ENCODE data around the gene UBB.
A peak's percentile ranks its signal among the peaks of the same experiment; 100 is the strongest.

The UBB gene

DNA sequence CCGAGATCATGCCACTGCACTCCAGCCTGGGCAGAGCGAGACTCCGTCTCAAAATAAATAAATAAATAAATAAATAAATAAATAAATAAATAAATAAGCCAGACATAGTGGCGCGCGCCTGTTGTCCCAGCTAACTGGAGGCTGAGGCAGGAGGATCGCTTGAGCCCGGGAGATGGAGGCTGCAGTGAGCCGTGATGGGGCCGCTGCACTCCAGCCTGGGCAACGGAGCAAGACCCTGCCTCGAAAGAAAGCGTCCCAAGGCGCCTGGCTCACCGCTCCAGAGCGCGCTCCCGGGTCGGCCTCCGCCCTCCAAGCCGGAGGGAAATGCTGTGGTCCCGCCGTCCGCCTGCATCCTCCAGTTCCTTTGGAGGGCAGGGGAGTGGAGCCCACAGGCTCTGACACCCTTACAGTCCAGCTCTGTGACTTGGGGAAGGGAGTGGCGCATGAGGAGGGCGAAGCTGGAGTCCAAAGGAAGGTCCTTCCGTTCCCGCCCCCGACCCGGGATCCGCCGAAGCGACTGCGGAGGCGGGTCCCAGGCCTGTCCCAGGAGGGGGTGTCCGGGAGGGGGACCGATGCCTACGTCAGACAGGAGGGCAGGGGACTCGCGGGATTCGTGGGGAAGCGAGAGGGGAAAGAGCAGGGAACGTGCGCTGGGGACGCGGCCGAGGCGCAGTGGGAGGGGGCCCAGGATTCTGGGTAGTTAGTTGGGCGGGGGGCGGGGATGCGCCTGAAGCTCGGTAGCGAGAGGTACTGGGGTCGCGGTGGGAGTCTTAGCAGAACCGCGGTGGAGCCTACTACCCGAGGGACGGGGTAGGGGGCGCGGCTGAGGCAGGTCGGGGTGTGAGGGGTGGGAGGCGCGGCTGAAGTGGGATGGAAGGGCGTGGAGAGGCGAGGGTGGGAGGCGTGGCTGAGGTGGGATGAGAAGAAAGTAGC, 26.1 kb downstream of the UBB start:
- peak; percentile 25 for DNase-seq
- in situ Hi-C loops (cut with HindIII; ENCODE audit: low pct_ligation_motif_present, low pct_unique_long_range_greater_than_20kb, low sequenced_read_pairs) = no loop called here

DNA sequence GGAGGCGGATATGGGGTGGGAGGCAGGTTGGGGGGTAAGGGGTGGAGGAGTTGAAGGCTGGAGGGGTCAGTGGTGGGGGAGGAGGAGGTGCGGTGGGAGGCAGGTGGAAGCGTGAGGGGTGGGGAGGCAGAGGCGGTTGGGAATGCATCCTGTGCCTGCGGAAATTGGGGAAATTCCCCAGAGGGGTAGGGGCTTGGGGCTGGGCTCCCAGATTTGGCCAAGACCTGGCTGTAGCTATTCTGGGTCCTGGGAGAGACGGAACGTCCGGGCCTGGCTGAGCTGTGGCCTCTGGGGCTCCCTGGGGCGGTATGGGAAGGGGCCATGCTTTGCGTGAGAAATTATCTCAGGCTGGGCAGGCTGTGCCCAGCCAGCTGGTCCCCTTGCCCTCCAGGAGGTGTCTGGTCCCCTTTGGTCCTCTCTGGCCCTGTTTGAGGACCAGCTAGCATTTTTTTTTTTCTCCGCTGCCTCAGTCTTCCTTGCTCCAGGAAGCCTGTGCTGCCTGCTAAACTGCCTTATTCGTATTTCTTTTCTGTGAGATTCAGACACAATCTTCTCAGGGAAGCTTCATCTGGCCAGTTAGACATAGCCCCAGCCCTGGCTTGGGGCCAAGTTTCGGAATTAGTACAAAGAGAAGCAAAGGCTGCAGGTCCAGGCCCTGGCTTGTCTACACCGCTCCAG, 27.2 kb downstream of the UBB start:
- in situ Hi-C loops (cut with HindIII; ENCODE audit: low pct_ligation_motif_present, low pct_unique_long_range_greater_than_20kb, low sequenced_read_pairs) = no loop called here
- DNase-seq = peak; percentile 24

DNA sequence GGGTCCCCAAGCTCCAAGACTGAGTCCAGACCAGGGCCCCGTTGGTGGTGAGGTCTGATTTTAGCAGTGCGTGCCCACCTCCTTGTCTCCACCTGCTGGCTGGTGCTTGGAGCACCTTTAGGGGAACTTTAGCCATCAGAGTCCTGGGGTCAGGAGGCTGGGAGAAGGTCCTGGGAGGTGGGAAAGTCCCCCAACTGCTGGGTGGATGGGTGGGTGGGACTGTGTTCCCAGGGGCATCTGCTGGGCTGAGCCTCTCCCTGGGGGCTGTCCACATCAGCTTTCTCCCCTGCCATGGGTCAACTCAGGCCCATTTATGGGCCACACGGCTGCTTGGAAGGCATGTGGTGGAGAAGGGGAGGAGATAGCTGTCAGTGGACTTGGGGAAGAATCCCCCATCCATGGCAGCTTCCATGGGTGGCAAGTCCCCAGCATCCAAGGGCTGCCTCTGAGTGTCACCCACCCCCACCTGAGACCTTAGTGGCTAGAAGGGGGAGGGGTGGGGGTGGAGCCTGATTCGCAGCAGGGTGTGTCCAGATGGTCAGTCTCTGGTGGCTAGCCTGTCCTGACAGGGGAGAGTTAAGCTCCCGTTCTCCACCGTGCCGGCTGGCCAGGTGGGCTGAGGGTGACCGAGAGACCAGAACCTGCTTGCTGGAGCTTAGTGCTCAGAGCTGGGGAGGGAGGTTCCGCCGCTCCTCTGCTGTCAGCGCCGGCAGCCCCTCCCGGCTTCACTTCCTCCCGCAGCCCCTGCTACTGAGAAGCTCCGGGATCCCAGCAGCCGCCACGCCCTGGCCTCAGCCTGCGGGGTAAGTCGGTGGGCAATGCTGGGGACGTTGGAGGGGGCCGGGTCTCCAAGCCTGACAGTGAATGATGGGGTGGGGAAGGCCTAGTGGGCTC, 34.4 kb downstream of the UBB start, which contains the start of gene TRPV2:
Gene TRPV2, plus strand, starts transcription at position 541 of the 894 bp plus-strand sequence. CDS start 2,098 bp downstream, outside the sequence.
- in situ Hi-C loops (cut with HindIII; ENCODE audit: low pct_ligation_motif_present, low pct_unique_long_range_greater_than_20kb, low sequenced_read_pairs) = no loop called here
- peak; percentile 19 for DNase-seq

DNA sequence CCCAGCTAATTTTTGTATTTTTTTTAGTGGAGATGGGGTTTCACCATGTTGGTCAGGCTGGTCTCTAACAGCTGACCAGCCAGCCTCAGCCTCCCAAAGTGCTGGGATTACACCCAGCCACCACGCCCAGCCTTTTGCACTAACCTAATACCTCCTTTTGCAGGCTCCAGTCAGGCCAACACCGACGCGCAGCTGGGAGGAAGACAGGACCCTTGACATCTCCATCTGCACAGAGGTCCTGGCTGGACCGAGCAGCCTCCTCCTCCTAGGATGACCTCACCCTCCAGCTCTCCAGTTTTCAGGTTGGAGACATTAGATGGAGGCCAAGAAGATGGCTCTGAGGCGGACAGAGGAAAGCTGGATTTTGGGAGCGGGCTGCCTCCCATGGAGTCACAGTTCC, 36.5 kb downstream of the UBB start:
- in situ Hi-C loops (cut with HindIII; ENCODE audit: low pct_ligation_motif_present, low pct_unique_long_range_greater_than_20kb, low sequenced_read_pairs) = no loop called here
- DNase-seq = no peak

DNA sequence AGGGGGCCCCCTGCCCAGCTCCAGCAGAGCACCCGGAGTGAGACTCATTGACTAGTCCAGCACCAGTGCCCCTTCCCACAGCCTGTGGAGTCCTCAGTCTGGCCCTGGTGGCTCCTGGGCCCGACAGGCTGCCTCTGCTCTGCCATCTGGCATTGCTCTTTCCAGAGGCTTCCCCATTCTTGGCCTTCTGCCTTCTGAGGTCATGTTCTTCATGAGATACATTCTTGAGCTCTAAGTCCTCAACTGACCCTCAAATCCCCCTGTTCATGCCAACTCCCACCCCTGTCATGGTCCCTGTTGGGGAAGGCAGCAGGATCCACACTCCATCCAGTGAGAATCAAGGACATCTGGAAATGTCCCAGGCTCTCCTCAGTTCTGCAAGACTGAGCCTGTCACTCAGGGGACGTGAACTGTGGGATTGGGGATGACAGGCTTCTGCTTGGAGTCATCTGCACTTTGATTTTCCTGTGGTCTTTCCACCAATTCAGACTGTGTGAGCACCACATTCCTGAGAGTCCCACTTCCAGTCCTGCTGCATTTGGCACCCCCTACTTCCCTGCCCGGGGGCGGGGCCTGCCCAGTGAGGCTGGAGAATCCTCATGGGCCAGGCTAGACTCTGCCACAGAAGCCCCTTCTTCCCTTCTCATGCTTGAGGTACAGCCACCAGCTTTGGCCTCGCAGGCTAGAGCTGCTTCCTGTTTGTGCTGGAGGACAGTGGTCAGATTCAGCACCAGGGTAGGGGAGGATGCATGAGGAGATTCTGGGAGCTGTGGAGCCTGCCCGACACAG, 37.2 kb downstream of the UBB start:
- peak; percentile 63 for DNase-seq
- in situ Hi-C loops (cut with HindIII; ENCODE audit: low pct_ligation_motif_present, low pct_unique_long_range_greater_than_20kb, low sequenced_read_pairs) = no loop called here

DNA sequence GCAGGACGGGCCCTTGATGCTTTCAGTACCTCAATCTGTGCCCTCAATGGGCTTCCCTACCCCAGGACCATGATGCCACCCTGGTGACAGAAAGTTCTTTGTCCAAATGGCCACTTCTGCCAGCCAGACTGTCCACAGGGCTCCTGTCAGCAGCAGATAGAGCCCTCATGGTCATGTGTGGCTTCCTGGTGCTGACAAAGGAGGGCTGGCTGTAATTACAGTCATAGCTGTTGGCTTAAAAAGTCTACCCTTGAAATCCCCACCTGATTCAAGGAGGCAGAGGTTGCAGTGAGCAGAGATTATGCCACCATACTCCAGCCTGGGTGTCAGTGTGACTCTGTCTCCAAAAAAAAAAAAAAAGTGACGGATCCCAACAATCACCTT, 37.8 kb downstream of the UBB start:
- DNase-seq = no peak
- in situ Hi-C loops (cut with HindIII; ENCODE audit: low pct_ligation_motif_present, low pct_unique_long_range_greater_than_20kb, low sequenced_read_pairs) = no loop called here

DNA sequence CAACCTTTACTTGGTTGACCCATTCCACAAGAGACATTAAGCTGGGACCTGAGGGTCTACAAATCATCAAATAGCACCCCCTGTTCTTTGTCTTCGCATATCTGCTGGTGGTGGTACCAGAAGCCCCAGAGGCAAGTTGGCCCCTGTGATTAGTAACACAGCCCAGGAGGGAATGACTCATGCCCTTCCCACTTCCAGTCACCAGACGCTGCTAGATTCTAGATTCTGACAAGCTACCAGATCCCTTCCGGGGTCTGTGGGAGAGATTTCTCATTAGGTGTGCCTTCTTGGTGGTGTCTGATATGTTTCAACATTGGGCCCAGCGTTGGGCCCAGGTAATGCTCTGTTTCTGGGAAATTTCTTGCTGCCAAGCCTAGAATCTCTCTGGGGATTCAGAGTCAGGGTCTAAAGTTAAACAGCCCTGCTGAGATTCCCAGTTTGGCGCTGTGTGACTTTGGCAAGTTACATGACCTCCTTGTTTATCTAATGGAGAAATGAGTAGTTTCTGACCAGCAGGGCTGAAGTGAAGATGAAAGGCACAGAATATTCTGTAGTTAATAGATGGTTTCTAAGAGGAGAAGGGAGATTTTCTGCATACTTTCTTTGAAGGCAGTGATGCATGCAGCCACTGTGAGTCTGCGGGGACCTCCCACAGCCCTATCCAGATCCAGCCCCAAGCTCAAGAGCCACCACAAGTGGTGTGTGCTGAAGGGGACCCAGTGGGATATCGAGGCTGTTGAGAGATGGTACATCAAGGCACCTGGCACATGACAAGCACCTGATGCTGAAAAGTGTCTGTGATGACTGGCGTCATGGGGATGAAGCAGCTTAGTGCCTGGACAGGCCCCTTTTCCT, 38.4 kb downstream of the UBB start:
- peak; percentile 94 for DNase-seq
- in situ Hi-C loops (cut with HindIII; ENCODE audit: low pct_ligation_motif_present, low pct_unique_long_range_greater_than_20kb, low sequenced_read_pairs) = no loop called here

DNA sequence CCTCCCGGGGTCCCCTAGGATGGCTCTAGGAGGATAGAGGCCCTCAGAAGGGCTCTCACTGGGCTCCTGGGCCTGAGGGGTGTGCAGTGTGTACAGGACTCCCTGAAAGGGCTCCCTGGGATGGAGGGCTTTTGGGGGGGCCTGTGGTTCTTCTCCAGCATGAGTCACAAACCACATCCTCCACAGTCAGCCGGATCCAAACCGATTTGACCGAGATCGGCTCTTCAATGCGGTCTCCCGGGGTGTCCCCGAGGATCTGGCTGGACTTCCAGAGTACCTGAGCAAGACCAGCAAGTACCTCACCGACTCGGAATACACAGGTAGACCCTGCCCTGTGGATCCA, 39.0 kb downstream of the UBB start:
- peak; percentile 94 for DNase-seq
- in situ Hi-C loops (cut with HindIII; ENCODE audit: low pct_ligation_motif_present, low pct_unique_long_range_greater_than_20kb, low sequenced_read_pairs) = no loop called here

DNA sequence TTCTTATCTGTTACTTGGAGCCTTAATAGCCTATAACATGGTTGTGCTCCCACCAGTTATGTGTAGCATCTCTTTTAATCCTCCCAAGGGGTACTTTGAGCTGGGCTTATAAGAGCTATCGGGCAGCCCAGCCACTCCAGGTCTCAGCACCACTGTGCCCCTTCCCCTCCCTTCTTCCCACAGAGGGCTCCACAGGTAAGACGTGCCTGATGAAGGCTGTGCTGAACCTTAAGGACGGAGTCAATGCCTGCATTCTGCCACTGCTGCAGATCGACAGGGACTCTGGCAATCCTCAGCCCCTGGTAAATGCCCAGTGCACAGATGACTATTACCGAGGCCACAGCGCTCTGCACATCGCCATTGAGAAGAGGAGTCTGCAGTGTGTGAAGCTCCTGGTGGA, 41.5 kb downstream of the UBB start:
- in situ Hi-C loops (cut with HindIII; ENCODE audit: low pct_ligation_motif_present, low pct_unique_long_range_greater_than_20kb, low sequenced_read_pairs) = no loop called here

DNA sequence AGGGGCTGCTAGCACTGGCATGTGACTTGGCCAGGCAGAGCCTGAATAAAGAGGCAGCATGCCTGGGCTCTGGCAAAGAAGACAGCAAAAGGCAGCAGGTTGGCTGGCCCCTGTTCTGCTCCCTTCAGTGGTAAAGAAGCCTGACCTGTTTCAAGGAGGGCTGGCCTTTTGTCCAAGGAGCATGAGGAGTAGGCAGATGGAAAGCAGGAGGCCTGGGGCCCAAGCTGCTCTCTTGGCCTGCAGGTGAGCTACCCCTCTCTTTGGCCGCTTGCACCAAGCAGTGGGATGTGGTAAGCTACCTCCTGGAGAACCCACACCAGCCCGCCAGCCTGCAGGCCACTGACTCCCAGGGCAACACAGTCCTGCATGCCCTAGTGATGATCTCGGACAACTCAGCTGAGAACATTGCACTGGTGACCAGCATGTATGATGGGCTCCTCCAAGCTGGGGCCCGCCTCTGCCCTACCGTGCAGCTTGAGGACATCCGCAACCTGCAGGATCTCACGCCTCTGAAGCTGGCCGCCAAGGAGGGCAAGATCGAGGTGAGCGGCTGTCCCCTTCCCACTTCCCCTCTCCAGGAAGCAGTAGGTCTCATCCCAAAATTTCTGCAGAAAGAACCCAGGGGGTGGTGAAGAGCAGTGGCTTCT, 42.5 kb downstream of the UBB start:
- DNase-seq = no peak
- in situ Hi-C loops (cut with HindIII; ENCODE audit: low pct_ligation_motif_present, low pct_unique_long_range_greater_than_20kb, low sequenced_read_pairs) = no loop called here

More for the DNA sequence above, 41.5 kb downstream of the UBB start:
- DNase-seq = no peak

DNA sequence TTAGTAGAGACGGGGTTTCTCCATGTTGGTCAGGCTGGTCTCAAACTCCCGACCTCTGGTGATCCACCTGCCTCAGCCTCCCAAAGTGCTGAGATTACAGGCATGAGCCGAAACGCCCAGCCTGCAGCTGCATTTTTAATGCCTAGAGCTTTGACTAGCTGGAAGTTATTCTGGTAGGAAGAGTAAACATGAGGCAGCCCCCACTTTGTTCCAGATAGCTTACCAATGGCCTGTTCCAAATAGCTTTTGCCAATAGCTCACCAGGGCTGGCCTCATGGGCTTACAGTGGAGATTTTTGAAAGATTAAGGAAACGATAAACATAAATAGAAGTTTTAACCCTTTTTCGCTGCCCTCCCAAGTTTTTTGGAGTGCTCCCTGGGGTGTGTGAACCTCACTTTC, 44.3 kb downstream of the UBB start:
- in situ Hi-C loops (cut with HindIII; ENCODE audit: low pct_ligation_motif_present, low pct_unique_long_range_greater_than_20kb, low sequenced_read_pairs) = no loop called here
- no peak for DNase-seq

DNA sequence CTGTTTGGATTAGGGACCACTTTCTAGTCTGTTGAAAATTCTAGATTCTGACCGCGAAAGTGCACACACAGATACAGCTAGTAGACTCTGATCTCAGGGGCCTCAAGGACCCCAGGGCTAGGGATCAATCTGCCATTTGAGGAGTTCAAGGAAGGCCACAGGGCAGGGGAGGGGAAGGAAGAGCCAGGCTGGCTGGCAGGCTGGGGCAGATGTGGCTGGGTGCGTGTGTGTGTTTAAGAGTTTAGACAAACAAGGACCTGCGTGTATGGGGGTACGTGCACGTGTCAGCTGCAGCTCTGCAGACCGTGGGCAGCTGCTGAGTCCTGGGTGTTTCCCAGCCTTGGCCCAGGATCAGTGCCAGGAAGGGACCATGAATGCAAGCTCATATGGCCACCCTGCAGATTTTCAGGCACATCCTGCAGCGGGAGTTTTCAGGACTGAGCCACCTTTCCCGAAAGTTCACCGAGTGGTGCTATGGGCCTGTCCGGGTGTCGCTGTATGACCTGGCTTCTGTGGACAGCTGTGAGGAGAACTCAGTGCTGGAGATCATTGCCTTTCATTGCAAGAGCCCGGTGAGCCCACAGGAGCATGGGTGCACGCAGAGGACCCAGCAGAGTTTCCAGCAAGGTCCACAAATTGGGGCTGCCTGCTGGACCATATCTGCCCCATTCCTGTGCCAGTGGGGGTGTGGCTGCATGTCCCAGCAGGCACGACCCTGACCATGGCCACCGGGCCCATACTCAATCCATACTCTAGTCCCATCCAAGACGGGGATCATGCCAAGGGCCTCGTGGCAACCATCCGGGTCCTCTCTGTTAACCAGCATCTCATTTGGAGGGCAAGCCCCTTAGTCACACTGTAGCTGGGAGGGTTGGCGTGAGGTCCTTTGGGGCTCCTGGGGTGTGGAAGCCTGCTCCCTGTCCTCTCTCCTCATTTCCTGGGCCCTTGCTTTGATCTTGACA, 45.1 kb downstream of the UBB start:
- in situ Hi-C loops (cut with HindIII; ENCODE audit: low pct_ligation_motif_present, low pct_unique_long_range_greater_than_20kb, low sequenced_read_pairs) = no loop called here
- no peak for DNase-seq

DNA sequence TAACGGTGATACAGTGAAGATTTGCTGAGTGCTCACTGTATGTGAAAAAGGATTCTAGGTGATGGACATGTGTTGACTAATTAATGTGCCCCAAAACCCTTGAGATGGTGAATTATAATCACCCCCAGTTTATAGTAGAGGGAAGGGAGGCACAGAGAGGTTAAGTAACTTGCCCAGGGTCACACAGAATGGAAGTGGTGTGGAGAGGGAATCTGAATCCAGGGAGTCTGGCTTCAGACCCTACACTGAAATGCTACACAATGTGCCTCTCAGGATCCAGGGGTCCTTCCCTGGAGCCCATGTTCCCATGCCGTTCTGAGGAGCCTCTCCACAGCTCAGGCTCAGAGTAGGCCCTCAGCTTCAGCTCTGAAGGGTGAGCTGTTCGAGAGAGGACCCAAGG, 46.1 kb downstream of the UBB start:
- DNase-seq = no peak
- in situ Hi-C loops (cut with HindIII; ENCODE audit: low pct_ligation_motif_present, low pct_unique_long_range_greater_than_20kb, low sequenced_read_pairs) = no loop called here

DNA sequence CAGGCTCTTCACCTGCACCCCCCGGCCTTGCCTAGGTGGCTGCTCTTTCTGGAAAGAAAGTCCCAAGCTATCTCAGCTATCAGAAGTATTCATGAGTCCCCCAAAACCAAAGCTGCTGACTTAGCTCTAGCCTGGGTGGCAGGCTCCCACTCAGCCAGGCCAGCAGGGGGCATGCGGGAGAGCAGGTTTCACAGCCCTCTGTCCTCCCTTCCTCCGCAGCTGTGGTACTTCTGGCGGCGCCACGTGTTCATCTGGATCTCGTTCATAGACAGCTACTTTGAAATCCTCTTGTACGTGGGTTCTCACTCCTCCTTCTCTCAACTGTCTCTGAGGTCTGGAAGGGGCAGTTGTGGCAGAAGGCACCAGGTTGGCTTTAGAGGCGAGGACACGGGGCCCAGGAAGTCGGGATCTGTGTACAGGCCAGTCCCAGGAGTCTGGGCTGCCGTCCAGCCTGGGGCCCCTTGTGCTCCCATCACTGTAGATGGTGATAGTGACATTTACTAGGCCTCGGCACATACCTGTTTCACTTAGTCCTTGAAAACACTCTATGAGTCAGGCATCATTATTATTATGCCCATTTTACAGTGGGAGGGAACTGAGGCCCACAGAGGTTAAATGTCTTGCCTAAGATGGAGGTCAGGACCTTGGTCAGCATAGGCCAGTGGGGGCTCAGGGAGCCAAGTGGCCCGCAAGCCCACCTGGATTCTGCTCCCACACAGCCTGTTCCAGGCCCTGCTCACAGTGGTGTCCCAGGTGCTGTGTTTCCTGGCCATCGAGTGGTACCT, 47.4 kb downstream of the UBB start:
- peak; percentile 47 for DNase-seq
- in situ Hi-C loops (cut with HindIII; ENCODE audit: low pct_ligation_motif_present, low pct_unique_long_range_greater_than_20kb, low sequenced_read_pairs) = no loop called here

DNA sequence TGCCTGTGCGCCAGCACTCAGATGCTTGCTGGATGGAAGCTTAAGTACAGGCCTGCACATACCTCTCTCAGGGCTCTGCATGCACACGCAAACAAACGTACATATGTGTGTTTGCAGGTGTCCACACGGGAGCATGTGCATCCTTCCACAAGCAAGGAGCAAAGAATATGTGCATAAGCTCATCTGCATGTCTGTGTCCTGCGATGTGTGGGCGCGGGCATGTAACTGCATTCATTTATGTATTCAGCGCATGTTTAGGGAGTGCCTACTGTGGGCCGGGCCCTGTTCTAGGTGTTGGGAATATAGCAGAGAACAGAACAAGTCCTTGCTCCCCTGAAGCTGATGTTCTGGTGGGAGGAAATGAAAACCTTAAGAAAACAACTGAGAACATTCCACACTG, 48.2 kb downstream of the UBB start:
- in situ Hi-C loops (cut with HindIII; ENCODE audit: low pct_ligation_motif_present, low pct_unique_long_range_greater_than_20kb, low sequenced_read_pairs) = no loop called here

More for the DNA sequence above, 48.2 kb downstream of the UBB start:
- DNase-seq = no peak
